Hematopoietic multipotent progenitor cell treated with erythropoietin and hydrocortisone succinate and interleukin-3 and kit ligand, for 4 days (in vitro differentiated cells): ENCODE data around the gene P2RY8.
"Not testable (repeated sequence)": the region's sequence is repeated elsewhere in the genome, so short reads cannot be mapped to it uniquely, and the experiment has no call there.

Source experiments
- DNase-seq: peaks from one replicate; pipeline ENCODE4 v3.0.0-alpha.2; 2015

Gene P2RY8

GRCh38 chrX:1537031-1537715 is at the start of gene P2RY8:
P2RY8 (minus strand) TSS chrX:1537185; CDS start chrX:1466558, 70,627 bp downstream.
- peak; percentile 96 for DNase-seq

- DNase-seq: no peak
Observed at GRCh38 chrX:1584237-1585011, 47.4 kb upstream of the P2RY8 start.

GRCh38 chrX:1582686-1583437 is 45.9 kb upstream of the P2RY8 start:
- peak; percentile 76 for DNase-seq

GRCh38 chrX:1581132-1581531 is 44.1 kb upstream of the P2RY8 start:
- DNase-seq: peak; percentile 94

- DNase-seq: no peak
Observed at GRCh38 chrX:1578511-1579173, 41.7 kb upstream of the P2RY8 start.

GRCh38 chrX:1577845-1578244 is 40.9 kb upstream of the P2RY8 start:
- DNase-seq: no peak

GRCh38 chrX:1576201-1576992 is 39.4 kb upstream of the P2RY8 start:
- peak; percentile 65 for DNase-seq

- DNase-seq: not testable (repeated sequence)
Observed at GRCh38 chrX:1574181-1574580, 37.2 kb upstream of the P2RY8 start.

- peak; percentile 73 for DNase-seq
Observed at GRCh38 chrX:1564750-1565683, 28.0 kb upstream of the P2RY8 start.

- DNase-seq: not testable (repeated sequence)
Observed at GRCh38 chrX:1564077-1564476, 27.1 kb upstream of the P2RY8 start.

- DNase-seq: no peak
Observed at GRCh38 chrX:1561164-1561563, 24.2 kb upstream of the P2RY8 start.

GRCh38 chrX:1558761-1559468 is 21.9 kb upstream of the P2RY8 start:
- DNase-seq: peak; percentile 54

GRCh38 chrX:1557442-1557841 is 20.5 kb upstream of the P2RY8 start:
- DNase-seq: not testable (repeated sequence)

- DNase-seq: no peak
Observed at GRCh38 chrX:1555370-1555769, 18.4 kb upstream of the P2RY8 start.

- DNase-seq: peak; percentile 51
Observed at GRCh38 chrX:1554469-1555210, 17.7 kb upstream of the P2RY8 start.

- no peak for DNase-seq
Observed at GRCh38 chrX:1551959-1552546, 15.1 kb upstream of the P2RY8 start.

- DNase-seq: no peak
Observed at GRCh38 chrX:1546691-1547251, 9.8 kb upstream of the P2RY8 start.

GRCh38 chrX:1545776-1546408 is 8.9 kb upstream of the P2RY8 start:
- no peak for DNase-seq
